NCI-H1105 treated with DMSO at 0.1 percent for 48 hours (cell line): ENCODE measurements around the gene SEC14L5.
"Not testable (repeated sequence)": the region's sequence is repeated elsewhere in the genome, so short reads cannot be mapped to it uniquely, and the experiment has no call there.

ENCODE experiments used
- DNase-seq: peaks from one replicate; lab custom pipeline; 2025; lab: John Stamatoyannopoulos, UW

SEC14L5 gene

GRCh38 chr16:4954714-4955113 lies 3.4 kb upstream of the SEC14L5 start:
- no peak for DNase-seq

GRCh38 chr16:4957420-4957719 lies 760 bp upstream of the SEC14L5 start:
- no peak for DNase-seq

GRCh38 chr16:4958510-4959438 lies 644 bp downstream of the SEC14L5 start:
- DNase-seq, result no peak

- DNase-seq, result no peak
These were observed 2.4 kb downstream of the SEC14L5 start for GRCh38 chr16:4960579-4960978.

- DNase-seq, result no peak
These were observed 4.6 kb downstream of the SEC14L5 start for GRCh38 chr16:4962716-4963115.

- DNase-seq, result not testable (repeated sequence)
These were observed 5.4 kb downstream of the SEC14L5 start for GRCh38 chr16:4963527-4963926.

- no peak for DNase-seq
These were observed 8.8 kb downstream of the SEC14L5 start for GRCh38 chr16:4966736-4967453.

- not testable (repeated sequence) for DNase-seq
These were observed 10.1 kb downstream of the SEC14L5 start for GRCh38 chr16:4968278-4968677.

GRCh38 chr16:4968879-4969483 lies 10.9 kb downstream of the SEC14L5 start:
- no peak for DNase-seq

GRCh38 chr16:4970010-4970409 lies 11.9 kb downstream of the SEC14L5 start:
- no peak for DNase-seq

- DNase-seq, result no peak
These were observed 14.9 kb downstream of the SEC14L5 start for GRCh38 chr16:4972938-4973587.

GRCh38 chr16:4976079-4976478 lies 17.9 kb downstream of the SEC14L5 start:
- DNase-seq, result no peak

GRCh38 chr16:4976611-4977145 lies 18.5 kb downstream of the SEC14L5 start:
- DNase-seq, result no peak

GRCh38 chr16:4979164-4979563 lies 21.0 kb downstream of the SEC14L5 start:
- no peak for DNase-seq

- no peak for DNase-seq
These were observed 21.9 kb downstream of the SEC14L5 start for GRCh38 chr16:4979736-4980660.

GRCh38 chr16:4980691-4981090 lies 22.6 kb downstream of the SEC14L5 start:
- no peak for DNase-seq

GRCh38 chr16:4981473-4981872 lies 23.3 kb downstream of the SEC14L5 start:
- no peak for DNase-seq

- DNase-seq, result no peak
These were observed 24.1 kb downstream of the SEC14L5 start for GRCh38 chr16:4982056-4982867.

- DNase-seq, result no peak
These were observed 26.3 kb downstream of the SEC14L5 start for GRCh38 chr16:4984174-4984990.
